ENCODE measurements around the gene STKLD1. TPM values are rescaled to one million over a fixed set of nuclear protein-coding genes. Genes with fewer than 3 reads are reported as not detected.
A peak's percentile ranks its signal among the peaks of the same experiment; 100 is the strongest.

Gene STKLD1
- total RNA-seq, 1 experiment from 2014 or later = 3.1 TPM

DNA sequence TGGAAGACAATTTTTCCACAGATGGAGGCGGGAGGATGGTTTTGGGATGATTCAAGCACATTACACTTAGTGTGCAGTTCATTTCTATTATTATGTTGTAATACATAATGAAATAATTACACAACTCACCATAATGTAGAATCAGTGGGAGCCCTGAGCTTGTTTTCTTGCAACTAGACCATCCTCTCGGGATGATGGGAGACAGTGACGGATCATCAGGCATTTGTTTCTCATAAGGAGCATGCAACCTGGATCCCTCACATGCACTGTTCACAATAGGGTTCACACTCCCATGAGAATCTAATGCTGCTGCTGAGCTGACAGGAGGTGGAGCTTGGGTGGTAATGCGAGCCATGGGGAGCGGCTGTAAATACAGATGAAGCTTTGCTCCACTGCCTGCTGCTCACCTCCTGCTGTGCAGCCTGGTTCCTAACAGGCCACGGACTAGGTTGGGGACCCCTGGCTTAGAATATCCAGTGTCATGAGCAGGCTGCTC is 1.6 kb downstream of the STKLD1 start:
- Histone ChIP-seq H3K36me3 (ENCODE audit: low read depth) (peaks cover 5% of the 10 kb centered on the region), H2AFZ (no peak overlapping the region), H3K79me2 (ENCODE audit: low read depth) (peaks cover 28% of the 10 kb centered on the region), H4K20me1 (ENCODE audit: insufficient read depth) (peaks cover 21% of the 10 kb centered on the region), H3K4me3 (no peak overlapping the region), H3K4me1 (replicated peaks; ENCODE audit: insufficient read depth) (peaks cover 36% of the 10 kb centered on the region), H3F3A (ENCODE audit: insufficient read depth, low read depth) (peaks cover 13% of the 10 kb centered on the region), H3K27me3 (ENCODE audit: insufficient read depth, low read depth) (no peaks in the 10 kb centered on the region), H3K4me2 (peak overlapping the region; percentile 94), H3K9me2 (ENCODE audit: insufficient read depth) (no peaks in the 10 kb centered on the region), H3K27ac (no peak overlapping the region), H3K9me3 (ENCODE audit: insufficient read depth, low read depth) (no peaks in the 10 kb centered on the region)
- ChIA-PET POLR2A (ENCODE audit: unreplicated experiment) (interaction anchor here (0.5 kb wide), 1 partner anchor 1335 kb away, joined by 6 read pairs; no protein-coding TSS in a partner anchor), CTCF (interaction anchor here (0.6 kb wide), 3 partner anchors 35 to 192 kb away, joined by 3 to 25 read pairs (median 4); partner anchors contain the start of gene SLC2A6)
- DNase-seq = peak; percentile 54 to 70
- intact Hi-C loops (cut with micrococcal nuclease; ENCODE audit: unreplicated experiment) = no loop called here
- BruUV-seq (replicated peaks) = no TSS peak
- TF ChIP-seq EZH2 (IDR thresholded peaks at IDR 0.05; ENCODE audit: low read depth) = no peak
- TF ChIP-seq, protein P1, sequence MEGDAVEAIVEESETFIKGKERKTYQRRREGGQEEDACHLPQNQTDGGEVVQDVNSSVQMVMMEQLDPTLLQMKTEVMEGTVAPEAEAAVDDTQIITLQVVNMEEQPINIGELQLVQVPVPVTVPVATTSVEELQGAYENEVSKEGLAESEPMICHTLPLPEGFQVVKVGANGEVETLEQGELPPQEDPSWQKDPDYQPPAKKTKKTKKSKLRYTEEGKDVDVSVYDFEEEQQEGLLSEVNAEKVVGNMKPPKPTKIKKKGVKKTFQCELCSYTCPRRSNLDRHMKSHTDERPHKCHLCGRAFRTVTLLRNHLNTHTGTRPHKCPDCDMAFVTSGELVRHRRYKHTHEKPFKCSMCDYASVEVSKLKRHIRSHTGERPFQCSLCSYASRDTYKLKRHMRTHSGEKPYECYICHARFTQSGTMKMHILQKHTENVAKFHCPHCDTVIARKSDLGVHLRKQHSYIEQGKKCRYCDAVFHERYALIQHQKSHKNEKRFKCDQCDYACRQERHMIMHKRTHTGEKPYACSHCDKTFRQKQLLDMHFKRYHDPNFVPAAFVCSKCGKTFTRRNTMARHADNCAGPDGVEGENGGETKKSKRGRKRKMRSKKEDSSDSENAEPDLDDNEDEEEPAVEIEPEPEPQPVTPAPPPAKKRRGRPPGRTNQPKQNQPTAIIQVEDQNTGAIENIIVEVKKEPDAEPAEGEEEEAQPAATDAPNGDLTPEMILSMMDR (conservative IDR thresholded peaks at IDR 0.05) = no peak

DNA sequence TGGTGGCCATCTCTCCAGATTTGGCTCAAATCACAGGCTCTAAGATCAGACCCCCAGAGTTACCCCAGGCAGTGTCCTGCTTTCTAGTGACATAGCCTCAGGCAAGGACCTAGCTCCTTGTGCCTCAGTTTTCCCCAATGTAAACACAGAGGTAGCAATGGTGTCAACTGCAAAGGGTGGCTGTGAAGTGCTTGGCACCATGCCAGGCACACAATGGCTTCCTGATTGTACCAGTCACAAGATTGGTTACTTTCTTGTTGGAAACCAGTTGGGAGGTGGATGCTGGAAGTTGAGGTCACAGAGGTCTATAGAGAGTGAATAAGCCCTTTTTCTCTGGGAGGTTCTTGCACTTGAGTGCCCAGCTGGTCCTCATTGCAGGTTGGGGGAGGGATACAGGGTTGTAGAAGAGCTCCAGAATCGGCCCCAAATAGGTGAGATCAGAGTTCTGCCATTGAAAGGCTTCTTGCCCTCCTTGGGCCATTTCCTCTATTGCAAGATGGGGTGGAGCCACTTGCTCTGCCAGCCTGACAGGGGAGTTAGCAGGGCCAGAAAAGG is 2.3 kb downstream of the STKLD1 start:
- H4K20me1 ChIP-seq (ENCODE audit: insufficient read depth) = peaks cover 14% of the 10 kb centered on the region
- no peak overlapping the region for H2AFZ ChIP-seq
- no peak overlapping the region for H3K4me3 ChIP-seq
- DNase-seq = no peak
- no peaks in the 10 kb centered on the region for H3K36me3 ChIP-seq (ENCODE audit: low read depth)
- H3K27ac ChIP-seq = no peak overlapping the region
- TF ChIP-seq, protein P1 (conservative IDR thresholded peaks at IDR 0.05) = no peak
- TF ChIP-seq EZH2 (IDR thresholded peaks at IDR 0.05; ENCODE audit: low read depth) = no peak
- peaks cover 36% of the 10 kb centered on the region for H3K4me1 ChIP-seq (replicated peaks; ENCODE audit: insufficient read depth)
- no peaks in the 10 kb centered on the region for H3K9me2 ChIP-seq (ENCODE audit: insufficient read depth)
- peaks cover 21% of the 10 kb centered on the region for H3K79me2 ChIP-seq (ENCODE audit: low read depth)
- H3K27me3 ChIP-seq (ENCODE audit: insufficient read depth, low read depth) = no peaks in the 10 kb centered on the region
- peaks cover 13% of the 10 kb centered on the region for H3F3A ChIP-seq (ENCODE audit: insufficient read depth, low read depth)
- BruUV-seq (replicated peaks) = no TSS peak
- intact Hi-C loops (cut with micrococcal nuclease; ENCODE audit: unreplicated experiment) = no loop called here
- peak overlapping the region; percentile 94 for H3K4me2 ChIP-seq
- CTCF ChIA-PET = interaction anchor here (0.6 kb wide), 3 partner anchors 35 to 193 kb away, joined by 3 to 25 read pairs (median 4); partner anchors contain the start of gene SLC2A6
- POLR2A ChIA-PET (ENCODE audit: unreplicated experiment) = interaction anchor here (0.5 kb wide), 1 partner anchor 1336 kb away, joined by 6 read pairs; no protein-coding TSS in a partner anchor
- H3K9me3 ChIP-seq (ENCODE audit: insufficient read depth, low read depth) = no peaks in the 10 kb centered on the region

DNA sequence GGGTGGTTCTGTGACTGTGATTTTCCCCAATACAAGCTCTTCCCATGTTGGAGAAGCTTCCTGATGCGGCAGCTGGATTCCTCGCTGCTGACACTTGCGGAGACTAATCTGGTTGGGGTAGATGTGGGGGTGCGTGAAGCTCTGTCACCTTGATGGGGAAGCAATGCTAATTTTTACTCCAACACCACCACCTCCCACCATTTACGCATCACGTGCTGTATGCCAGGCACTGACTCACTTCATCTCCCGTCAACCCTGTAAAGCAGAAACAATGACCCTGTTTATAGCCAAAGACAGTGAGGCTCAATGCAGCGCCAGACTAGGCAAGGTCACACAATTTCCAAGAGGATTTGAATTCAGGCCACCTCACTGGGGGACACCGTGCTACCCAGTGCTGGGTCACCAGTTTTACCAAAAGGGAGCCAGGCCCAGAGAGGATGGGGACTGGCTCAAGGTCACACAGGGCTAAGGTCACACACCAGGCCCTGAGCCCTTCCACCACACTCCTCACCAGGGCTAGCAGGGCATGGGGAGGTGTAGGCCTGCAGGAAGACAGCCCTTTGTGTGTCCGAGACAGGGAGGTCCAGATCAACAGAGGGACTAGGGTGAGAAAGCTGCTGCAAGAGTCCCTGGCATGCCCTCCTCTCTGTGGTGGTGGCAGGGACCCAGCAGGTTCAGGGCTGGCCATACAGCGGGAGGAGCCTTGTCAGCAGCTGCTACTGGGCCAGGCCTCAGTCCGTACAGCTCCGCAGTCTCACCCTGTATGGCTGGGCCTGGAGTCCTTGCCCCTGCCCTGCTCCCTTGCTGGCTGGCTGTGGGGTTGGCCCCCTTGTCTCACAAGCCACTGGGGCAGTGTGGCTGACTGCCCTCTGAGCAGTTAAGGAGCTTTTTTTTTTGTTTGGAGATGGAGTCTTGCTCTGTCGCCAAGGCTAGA is 3.3 kb downstream of the STKLD1 start:
- ChIA-PET POLR2A (ENCODE audit: unreplicated experiment) (no interaction called here), CTCF (no interaction called here)
- no peaks in the 10 kb centered on the region for H3K9me3 ChIP-seq (ENCODE audit: insufficient read depth, low read depth)
- no peak overlapping the region for H2AFZ ChIP-seq
- no peaks in the 10 kb centered on the region for H3K27me3 ChIP-seq (ENCODE audit: insufficient read depth, low read depth)
- peaks cover 30% of the 10 kb centered on the region for H3K4me1 ChIP-seq (replicated peaks; ENCODE audit: insufficient read depth)
- H3K79me2 ChIP-seq (ENCODE audit: low read depth) = peaks cover 11% of the 10 kb centered on the region
- H3K4me2 ChIP-seq = no peak overlapping the region
- no TSS peak for BruUV-seq (replicated peaks)
- peaks cover 13% of the 10 kb centered on the region for H3F3A ChIP-seq (ENCODE audit: insufficient read depth, low read depth)
- no peaks in the 10 kb centered on the region for H3K9me2 ChIP-seq (ENCODE audit: insufficient read depth)
- no peaks in the 10 kb centered on the region for H3K36me3 ChIP-seq (ENCODE audit: low read depth)
- no peak overlapping the region for H3K4me3 ChIP-seq
- H3K27ac ChIP-seq = no peak overlapping the region
- H4K20me1 ChIP-seq (ENCODE audit: insufficient read depth) = peaks cover 6% of the 10 kb centered on the region
- intact Hi-C loops (cut with micrococcal nuclease; ENCODE audit: unreplicated experiment) = no loop called here
- TF ChIP-seq, protein P1 (conservative IDR thresholded peaks at IDR 0.05) = no peak
- TF ChIP-seq EZH2 (IDR thresholded peaks at IDR 0.05; ENCODE audit: low read depth) = no peak
- no peak for DNase-seq

All from PC-9 (cell line).